Activated CD4-positive, alpha-beta T cell treated with anti-CD3 and anti-CD28 coated beads, Interleukin-2, amount 50 U/mL, for 16 hours (primary cell): Measurements from ENCODE around the gene FLACC1.
"Not testable (repeated sequence)": the region's sequence is repeated elsewhere in the genome, so short reads cannot be mapped to it uniquely, and the experiment has no call there.

ENCODE experiments used
- DNase-seq: peaks from one replicate; pipeline ENCODE4 v3.0.0-alpha.2; 2020

Gene FLACC1

DNA sequence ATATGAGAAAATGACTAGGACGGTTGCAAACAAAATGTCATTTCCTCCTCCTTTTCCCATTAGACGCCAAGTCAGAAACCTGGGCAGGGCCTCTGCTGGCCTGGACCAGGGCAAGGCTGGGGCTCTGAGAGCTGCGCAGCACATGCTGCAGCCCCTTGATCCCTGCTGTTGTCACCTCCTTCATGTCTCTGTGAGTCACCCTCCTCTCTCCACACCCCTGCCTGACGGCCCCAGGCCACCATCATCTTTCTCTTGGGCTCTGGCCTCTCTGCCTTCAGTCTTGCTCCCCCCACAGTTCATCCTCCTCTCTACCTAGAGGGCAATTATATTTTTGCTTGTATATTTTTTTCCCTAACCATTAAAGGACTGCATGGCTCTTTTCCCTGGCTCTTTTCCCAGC, 10.0 kb downstream of the FLACC1 start:
- no peak for DNase-seq

DNA sequence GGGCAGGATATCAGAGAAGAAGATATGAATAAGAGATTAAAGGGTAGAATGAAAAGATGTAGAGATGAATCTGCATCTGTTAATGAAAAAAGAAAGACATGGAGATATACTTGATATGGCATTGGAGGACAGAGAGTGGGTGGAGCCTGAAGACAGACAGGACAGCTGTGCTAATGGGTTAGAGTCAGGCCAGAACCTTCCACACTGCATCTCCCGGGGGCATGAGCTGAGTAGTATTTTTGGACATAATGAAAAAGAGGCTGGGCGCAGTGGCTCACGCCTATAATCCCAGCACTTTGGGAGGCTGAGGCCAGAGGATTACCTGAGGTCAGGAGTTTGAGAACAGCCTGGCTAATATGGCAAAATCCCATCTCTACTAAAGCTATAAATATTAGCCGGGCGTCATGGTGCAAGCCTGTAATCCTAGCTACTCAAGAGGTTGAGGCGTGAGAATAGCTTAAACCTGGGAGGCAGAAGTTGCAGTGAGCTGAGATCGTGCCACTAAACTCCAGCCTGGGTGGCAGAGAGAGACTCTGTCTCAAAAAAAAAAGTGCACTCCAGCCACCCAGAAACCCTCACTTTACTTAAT, 11.4 kb downstream of the FLACC1 start:
- no peak for DNase-seq

DNA sequence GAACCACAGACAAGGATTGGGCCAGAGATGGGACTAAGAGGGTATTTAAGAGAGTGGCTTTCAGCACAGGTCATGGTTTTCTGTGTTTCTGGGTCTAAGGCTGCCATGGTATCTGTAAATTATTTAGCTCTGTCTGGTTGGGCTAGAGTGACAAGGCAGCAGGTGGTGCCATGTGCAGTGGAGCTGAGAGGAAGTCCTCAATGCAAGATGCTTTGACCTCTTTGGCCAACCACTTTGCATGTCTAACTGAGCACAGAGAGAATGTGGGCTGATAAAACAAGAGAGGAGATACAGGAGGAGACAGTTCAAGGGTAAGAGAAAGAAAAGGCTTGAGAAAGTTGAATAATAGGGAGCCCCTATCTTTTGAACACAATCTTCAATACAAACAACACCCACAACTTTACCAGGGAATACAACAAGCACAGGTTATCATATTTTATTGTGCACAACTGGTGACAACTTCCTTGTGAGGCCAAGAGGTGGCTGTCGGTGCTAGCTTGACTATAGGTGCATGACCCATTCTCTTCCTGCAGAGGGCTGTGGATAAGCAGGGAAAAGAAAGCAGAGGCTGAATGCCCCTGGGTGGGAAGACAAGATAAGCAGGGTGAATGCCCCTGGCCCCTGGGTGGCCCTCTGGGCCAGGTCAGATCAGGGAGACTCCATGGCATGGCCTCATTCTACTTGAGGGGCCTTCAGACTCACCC, 12.3 kb downstream of the FLACC1 start:
- no peak for DNase-seq

DNA sequence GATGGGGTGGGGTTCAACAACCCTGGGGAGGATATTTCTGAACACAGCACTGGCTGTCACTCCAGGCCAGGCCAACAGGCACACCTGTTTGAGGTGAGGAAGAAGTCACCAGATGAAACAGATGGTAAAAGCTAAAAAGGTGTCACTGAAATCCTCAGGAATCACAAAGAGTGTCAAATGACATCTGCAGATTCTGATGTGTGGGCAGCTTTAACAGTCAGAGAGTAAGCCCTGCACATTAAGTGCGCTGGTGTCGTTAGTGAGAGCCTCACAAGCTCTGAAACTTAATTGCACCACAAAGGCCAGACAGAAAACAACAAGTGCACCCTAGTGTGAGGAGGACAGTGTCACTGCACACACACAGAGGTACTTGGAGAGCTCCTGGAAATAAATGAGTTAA, 13.6 kb downstream of the FLACC1 start:
- DNase-seq = no peak

DNA sequence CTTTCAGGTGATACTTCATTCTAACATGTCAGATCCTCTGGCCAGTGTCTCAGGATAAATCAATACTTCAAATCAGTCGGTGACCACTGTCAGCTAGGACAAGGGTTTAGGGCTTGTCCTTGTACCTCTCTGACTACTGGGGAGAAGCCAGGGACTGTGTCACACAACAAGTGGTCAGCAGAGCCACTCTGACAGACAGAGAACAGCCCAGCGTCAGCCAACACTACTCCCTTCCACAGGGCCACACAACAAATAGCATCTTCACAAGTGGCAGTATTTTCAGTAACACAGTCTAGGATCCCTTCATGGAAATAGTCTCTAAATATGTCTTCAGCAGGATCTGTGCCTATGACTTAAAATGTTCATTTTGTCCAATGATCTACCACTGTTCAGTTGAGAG, 14.2 kb downstream of the FLACC1 start:
- DNase-seq = no peak

DNA sequence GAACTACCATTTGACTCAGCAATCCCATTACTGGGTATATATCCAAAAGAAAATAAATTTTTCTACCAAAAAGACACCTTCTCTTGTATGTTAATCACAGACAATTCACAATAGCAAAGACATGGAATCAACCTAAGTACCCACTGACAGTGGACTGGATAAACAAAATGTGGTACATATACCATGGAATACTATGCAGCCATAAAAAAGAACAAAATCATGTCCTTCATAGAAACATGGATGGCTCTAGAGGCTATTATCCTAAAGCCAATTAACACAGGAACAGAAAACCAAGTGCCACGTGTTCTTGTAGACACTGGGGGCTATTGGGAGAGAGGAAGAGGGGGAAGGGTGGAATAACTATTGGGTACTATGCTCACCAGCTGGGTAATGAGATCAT, 27.7 kb downstream of the FLACC1 start:
- no peak for DNase-seq

DNA sequence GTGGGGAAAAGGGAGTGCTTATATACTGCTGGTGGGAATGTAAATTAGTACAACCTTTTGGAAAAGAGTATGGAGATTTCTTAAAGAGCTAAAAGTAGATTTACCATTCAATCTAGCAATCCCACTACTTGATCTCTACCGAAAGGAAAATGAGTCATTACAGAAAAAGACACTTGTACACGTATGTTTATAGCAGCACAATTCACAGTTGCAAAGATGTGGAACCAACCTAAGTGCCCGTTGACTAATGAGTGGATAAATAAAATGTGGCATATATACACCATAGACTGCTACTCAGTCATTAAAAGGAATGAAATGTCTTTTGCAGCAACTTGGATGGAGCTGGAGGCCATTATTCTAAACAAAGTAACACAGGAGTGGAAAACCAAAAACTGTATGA, 29.5 kb downstream of the FLACC1 start:
- DNase-seq = peak; percentile 16

DNA sequence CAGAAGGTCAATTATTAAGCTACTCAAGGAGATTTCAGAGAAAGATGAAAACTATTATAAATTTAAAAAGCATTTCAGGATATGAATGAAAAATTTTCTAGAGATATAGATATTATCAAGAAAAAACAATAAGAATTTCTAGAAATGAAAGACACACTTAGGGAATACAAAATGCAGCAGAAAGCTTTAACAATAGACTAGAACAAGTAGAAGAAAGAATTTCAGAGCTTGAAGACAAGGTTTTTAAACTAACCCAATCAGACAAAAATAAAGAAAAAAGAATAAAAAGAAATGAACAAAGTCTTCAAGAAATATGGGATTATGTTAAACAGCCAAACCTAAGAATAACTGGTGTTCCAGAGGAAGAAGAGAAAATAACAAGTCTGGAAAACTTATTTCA, 34.4 kb downstream of the FLACC1 start:
- DNase-seq = no peak

DNA sequence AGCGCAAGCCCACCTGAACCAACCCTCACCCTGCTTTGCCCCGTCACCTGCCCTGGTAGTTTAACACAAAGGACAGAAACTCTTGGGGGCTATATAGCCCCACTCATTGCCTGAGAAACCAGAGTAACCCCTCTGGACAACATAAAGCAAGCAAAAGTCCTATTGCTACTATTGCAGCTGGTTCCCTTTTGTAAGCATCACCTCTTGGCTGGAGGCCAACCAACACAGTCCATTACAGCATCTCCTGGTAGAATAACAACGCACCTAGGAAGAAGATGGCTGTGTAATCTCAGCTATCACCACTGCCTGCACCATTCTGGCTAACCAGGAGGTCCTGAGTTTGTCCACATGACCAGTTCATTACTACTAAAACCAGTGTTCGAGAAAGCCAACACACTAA, 36.4 kb downstream of the FLACC1 start:
- DNase-seq = no peak

DNA sequence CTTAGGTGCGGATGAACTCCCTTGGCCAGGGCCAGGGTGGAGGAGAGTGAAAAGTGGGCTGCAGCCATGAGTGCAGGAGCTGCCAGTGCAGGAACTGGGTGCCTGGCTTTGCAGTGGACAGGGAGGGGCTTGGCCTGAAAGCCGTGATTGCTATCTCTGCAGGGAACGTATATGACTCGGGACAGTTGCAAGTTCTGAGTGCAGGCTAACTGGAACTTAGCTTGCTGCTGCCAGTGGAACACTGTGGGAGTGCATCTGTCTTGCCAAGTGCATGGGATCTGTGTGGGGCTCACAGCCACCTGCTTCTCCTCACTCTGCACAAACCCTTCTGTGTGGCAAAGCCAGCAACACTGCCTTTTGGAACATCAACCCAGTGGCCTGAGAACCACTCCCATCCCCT, 36.9 kb downstream of the FLACC1 start:
- DNase-seq = no peak

DNA sequence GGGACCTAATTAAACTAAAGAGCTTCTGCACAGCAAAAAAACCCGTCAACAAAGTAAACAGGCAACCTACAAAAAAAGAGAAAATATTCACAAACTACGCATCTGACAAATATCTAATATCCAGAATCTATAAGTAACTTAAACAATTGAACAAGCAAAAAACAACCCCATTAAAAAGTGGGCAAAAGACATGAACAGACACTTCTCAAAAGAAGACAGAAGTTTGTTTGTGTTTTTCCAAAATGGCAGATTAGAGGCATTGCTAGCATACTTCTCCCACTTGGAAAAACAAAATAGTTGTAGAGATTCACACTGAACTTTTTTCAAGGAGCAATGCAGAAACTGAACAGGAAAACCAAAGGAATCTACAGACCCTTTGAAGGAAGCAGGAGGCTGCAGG, 37.6 kb downstream of the FLACC1 start:
- no peak for DNase-seq

DNA sequence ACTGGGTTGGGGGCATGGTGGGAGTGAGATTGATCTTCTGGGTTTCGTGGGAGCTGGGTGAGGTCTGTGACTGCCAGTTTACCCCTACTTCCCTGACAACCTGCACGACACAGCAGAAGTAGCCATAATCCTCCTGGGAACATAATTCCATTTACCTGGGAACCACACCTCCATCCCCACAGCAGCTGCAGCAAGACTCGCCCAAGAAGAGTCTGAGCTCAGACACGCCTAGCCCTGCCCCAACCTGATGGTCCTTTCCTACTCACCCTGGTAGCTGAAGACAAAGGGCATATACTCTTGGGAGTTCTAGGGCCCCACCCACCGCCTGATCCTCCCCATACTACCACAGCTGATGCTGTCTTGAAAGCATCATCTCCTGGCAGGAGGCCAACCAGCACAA, 43.8 kb downstream of the FLACC1 start:
- no peak for DNase-seq

DNA sequence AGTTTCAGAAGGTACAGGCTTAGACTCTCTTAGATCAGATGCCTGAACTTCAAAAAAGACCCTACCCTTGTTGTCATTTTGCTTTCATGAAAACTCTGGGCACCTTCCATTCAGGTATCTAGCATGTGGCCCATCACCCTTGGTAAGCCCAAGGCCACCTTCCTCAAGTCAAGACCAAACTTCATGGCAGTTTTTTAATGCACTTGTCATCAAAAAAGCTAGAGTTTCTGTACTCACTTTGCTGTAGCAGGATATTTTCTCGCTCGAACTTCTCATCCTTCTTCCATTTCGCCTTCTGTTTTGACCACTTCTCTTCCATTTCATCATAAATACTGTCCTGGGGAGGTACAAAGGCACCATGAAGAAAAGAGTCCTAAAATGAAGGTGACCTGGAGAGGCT, 48.2 kb downstream of the FLACC1 start:
- DNase-seq = no peak

DNA sequence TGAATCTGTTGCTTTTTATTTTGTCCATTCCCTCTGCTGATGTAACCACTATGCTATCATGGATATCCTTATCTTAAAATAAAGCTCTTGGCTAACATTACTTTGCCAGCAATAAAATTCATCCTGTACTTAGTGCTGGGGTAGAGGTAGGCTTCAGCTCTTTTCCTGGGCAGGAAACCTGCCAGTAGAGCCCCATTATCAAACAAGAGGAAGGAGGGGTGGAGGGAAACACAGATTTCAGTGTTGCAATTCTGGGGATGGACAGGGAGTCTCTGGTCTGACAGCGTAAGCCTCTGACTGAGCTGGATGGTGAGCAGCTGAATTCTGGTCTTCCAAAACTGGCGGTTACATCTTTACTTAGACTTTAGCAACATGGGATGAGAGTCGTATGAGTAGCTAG, 49.3 kb downstream of the FLACC1 start:
- no peak for DNase-seq

DNA sequence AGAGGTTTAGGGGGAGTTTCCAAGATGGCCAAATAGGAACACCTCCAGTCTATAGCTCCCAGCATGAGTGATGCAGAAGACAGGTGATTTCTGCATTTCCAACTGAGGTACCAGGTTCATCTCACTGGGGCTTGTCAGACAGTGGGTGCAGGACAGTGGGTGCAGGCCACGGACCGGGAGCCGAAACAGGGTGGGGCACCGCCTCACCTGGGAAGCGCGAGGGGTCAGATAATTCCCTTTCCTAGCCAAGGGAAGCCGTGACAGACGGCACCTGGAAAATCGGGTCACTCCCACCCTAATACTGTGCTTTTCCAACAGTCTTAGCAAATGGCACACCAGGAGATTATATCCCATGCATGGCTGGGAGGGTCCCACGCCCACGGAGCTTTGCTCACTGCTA, 57.2 kb downstream of the FLACC1 start:
- not testable (repeated sequence) for DNase-seq

DNA sequence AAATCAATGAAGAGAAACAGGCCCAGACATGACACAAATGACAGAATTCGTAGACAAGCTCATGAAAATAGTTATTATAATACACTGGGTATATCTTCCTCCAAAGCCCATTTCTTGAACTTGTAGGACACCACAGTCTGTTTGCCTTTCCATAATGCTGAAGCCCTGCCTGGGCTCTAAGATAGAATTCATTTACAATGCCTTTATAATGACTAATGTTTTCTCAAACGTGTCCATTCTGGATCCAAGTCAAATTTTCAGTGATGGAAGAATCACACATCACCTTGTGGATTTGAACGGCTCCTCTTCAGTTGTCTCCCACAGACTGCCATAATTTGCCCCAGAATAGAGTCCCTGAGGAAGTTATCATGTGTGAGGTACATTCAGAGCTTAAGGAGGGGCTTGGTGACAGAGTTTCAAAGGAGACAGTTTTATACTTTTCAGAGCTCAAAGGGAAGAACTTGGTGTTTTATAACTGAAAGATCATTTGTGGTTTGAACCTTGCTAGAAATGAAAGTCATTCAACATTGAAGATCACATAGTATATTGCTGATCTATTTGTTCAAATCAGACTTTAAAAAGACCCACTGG, 58.6 kb downstream of the FLACC1 start:
- DNase-seq = no peak

DNA sequence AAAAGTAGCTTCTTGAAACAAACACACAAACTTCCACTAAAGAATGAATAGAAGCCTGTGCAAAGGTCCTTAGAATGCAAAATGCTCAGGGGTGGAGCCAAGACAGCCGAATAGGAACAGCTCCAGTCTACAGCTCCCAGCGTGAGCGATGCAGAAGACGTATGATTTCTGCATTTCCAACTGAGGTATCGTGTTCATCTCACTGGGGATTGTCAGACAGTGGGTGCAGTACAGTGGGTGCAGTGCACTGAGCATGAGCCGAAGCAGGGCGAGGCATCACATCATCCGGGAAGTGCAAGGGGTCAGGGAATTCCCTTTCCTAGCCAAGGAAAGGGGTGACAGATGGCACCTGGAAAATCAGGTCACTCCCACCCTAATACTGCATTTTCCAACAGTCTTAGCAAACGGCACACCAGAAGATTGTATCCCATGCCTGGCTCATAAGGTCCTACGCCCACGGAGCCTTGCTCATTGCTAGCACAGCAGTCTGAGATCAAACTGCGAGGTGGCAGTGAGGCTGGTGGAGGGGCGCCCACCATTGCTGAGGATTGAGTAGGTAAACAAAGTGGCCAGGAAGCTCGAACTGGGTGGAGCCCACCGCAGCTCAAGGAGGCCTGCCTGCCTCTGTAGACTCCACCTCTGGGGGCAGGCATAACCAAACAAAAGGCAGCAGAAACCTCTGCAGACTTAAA, 66.5 kb downstream of the FLACC1 start:
- not testable (repeated sequence) for DNase-seq

DNA sequence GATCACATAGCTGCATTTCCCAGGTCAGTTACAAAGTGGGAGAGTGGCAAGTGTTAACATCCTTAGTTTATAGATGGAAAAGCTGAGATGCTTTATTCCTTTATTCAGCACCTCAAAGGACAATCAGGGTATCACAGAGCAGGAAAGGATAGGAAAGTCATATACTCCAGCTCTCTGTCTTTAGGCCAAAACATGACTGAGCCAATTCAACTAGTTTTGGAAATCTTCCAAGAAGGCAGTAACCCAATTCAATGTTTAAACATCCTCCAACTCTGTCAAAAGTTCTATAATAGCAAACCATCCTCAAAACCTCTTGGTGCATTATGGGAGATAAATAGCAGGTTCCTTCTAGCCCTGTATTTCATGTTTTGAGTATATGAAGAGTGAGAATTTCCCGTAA, 71.6 kb downstream of the FLACC1 start:
- no peak for DNase-seq

DNA sequence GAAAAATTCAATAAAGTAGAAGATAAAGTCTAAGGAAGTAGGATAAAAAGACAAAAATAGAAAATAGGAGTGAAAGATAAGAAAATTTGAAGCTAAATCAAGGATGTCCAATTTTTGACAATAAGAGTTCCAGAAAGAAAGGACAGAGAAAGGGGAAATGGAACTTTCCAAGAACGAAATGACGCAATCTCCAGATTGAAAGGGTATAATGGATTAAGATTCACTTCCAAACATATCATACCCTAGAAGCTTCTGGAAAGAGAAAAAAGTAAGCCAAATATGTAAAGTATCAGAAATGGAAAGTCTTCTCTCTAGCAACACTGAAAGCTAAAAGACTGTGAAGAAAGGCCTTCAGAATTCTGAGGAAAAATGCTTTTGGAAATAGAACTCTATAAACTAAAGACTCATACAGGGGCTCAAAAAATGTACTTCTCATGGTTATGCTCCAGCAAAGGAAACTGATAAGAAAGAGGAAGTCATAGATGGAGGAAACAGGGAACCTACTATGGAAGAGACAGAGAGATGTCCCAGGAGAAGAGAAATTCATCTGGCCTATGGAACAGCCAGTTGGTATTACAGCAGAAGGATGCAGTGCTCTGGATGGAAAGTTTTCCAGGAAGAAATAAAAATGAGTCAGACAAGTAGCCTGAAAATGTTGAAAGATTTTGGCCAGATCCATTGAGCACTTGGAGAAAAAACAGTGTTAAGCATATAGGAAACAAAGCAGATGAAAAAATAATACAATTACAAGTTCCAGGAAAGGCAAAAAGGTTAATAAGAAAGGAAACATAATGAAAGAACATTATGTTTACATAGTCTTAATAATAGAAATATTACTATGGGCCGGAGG, 76.7 kb downstream of the FLACC1 start:
- DNase-seq = no peak

DNA sequence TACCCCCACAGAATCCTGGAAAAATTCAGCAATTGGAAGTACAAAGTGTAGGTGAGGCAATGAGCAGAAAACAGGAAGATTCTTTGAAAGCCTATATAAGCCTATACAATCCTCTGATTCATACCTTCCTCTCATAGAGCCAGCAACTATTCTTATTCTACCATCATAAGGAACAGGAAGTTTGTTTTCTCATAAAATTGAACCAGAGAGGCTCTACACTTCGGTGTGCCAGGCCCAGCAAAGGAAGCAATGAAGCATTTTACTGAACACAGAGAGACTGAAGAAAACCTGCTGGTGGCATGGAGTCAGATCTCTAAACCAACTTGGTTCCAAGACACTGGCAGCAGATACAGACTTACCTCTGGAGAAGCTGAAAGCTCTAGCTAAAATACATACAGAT, 78.1 kb downstream of the FLACC1 start:
- DNase-seq = no peak

DNA sequence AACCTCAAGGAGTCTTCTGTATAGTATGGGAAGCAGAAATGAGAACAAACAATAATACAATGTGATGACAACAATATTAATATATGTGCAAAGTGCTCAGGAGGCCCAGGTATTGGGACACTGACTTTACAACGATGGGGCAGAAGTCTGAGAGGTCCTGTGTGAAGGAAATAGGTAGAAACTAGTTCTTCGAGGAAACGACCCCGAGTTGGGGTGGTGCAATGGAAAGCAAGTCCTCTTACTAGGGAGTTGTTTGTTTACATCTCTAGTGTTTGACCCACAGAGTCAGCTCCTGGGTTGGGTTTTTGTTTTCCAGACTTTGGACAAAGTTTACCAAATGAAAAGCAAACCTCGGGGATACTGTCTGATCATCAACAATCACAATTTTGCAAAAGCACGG, 80.6 kb downstream of the FLACC1 start:
- DNase-seq = no peak

DNA sequence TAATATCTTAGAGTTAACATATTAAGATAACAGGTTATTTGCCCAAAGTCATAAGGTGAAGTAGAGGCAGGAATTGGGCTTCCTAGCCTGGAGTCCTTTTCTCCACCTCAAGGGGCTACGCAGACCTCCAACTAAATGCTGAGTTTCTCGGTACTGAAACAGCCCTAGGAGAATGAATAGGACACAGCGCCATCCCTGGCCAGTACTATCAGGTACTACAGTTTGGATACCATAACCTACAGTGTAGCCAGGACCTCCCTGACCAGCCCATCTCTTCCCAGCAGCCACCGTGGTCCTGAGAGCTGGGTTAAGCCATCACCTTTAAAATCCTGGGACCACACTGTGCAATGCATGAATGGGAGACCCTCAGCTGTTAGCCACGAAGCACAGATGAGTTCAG, 81.2 kb downstream of the FLACC1 start:
- DNase-seq = no peak

DNA sequence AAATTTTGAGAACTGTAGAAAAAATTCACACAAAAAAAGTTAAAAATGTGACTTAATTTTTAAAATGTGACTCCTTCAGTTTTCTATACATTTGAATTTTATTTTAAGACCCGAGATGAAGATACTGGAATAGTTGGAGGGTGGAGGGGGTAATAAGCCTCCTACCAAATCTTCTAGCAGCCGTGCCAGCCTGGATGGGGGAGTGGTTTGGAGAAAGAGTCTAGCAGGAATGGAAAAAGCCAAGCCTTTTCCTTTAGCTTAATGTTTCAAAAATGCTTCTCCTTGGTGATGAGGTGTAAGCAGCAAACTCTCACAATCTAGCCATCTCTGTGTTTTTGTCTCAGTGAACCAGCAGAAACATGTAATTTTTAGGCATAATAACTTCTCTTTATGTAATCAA, 82.1 kb downstream of the FLACC1 start:
- no peak for DNase-seq
